Stimulated activated CD4-positive, alpha-beta T cell treated with anti-CD3 and anti-CD28 coated beads, Interleukin-1b, Interleukin-23, amount 100 ng/mL, for 4 hours (primary cell): Measurements from ENCODE around the gene ALK.

Experiments used
- DNase-seq, 2 donors: peaks; one replicate each; pipeline ENCODE4 v3.0.0-alpha.2; 2020; ENCODE audit warnings: low read depth in 2 of 2

Gene ALK

DNA sequence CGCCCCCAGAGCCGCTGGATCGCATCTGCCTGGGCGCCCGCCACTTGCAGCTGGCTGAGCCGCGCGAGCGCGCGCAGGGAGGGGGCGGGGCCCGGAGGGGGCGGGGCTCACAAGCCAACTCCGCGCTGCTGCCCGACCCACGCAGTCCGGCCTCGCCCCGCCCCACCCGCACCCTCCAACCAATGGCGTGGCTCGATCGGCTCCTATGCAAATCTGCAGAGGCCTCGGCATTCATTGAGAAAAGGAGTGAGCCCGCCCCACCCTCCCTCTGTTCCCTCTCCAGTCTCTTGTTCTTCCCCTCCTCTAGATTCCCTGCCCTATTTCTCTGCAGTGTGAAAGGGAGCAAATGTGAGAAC lies at the start of gene ALK:
TSS of gene ALK (minus strand) at position 27 of the 356 bp plus-strand sequence. CDS start 927 bp downstream, outside the sequence.
- DNase-seq = peak; percentile 11 to 47

DNA sequence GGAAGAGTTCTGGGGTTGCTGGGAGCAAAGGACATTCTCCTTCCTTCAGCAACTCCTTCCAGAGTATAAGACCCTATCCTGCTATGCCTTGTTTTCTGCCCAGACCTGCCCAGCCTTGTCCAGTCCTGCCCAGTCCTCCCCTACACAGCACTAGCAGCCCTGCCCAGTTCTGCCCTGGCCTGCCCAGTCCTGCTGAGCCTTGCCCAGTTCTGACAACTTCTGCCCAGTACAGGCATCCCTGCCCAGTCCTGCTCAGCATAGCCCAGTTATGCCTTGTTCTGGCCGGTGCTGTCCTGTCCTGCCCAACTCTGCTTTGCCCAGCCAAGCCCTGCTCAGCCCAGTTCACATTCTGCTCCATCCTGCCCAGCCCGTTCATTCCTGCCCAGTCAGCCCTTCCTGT lies 44.9 kb upstream of the ALK start:
- DNase-seq = no peak

DNA sequence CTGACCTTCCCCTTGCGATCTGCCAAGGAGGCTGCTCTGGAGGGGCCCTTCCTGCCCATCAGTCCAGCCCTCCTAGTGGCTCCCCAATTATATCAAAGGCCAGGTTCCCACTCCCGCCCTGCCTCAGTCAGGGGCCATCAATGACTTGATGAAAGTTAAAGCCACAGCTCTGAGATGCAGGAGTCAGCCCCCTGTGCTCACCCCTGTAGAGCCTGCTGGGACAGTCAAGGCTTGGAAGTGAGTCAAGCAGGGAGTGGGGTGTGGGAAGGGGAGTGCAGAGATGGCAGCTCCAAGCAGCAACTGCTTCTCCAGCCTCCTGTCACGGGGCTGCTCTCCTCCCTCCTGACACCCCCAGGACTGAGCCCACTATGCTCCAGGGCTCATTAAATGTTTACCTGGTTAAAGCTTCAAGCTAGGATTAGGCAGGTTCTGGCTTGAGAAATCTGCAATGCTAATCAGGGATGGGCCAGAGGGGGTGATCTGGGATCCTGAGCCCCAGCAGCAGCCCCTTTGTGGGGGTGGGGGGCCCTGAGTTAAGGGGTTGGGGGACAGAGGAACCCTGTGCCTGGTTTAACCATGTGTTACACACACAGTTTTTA lies 42.7 kb upstream of the ALK start:
- DNase-seq = no peak

DNA sequence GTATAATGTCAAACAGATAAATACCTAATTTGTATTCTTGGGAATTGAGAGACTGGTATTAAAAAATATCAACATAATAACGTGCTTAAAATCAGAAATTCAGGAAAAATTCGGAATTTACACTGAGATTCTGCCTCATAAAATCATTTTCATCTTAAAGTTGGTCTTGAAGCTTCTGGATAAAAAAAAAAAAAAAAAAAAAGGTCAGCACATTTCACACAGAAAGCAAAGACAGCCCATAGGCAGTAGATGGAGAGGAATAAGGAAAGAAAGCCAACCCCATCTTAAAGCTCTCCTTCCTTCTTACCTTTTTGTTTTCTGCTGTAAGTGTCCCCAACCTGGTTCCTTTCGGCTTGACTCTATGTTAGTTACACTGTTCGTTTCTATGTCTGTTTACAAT lies 41.5 kb upstream of the ALK start:
- DNase-seq = no peak

DNA sequence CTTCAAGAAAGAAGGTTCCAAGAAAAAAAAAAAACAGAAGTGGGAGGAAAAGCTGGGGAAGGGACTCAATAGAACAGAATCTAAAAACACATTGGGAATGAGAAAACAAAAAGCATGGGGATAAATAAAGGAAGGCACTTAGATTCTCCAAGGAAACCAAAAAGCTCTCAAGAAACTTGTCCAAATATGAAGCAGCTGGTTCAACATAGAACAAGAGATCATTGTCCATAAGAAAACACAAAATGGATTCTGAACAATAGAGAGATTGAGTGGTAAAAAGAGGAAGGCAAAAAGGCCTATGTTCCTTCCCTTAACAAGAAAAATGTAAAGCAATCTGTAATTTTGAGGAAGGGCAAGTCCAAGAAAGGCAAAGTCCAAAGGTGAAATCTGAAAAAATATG lies 32.9 kb upstream of the ALK start:
- no peak for DNase-seq

DNA sequence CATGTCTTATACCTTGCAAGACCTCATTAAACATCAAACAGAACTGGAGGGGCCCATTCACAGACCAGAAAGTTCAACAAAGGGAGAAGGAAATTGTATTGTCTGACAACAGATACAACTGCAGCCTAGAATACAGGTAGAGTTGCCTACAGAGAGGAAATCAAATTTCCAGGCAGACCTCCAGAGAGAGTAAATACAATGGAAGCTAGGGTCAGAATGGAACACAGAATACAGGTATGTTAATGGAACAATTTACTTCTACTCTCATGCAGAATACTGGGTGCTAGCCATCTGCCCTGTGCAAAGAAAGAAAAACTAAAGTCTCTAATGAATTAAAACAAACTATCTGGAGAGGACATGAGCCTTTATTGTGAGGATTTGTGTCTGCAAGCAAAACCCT lies 31.6 kb upstream of the ALK start:
- no peak for DNase-seq

DNA sequence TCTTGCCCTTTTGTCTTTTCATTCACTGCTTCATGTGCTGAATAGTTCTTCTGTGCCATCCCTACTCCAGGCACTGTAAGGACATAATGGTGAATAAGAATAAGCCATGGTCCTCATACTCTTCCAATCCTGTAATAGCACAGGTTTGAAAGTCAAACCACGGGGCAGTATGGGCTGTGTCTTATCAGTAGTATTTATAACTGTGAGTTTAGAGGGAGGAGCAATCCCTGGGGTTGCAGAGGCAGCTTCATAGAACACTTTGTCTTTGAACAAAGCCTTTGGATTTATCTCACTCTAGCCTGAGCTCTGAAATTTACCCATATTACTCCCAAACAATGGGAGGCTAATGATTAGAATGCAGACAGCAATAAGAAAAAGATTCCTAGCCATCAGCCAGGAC lies 30.2 kb upstream of the ALK start:
- DNase-seq = no peak

DNA sequence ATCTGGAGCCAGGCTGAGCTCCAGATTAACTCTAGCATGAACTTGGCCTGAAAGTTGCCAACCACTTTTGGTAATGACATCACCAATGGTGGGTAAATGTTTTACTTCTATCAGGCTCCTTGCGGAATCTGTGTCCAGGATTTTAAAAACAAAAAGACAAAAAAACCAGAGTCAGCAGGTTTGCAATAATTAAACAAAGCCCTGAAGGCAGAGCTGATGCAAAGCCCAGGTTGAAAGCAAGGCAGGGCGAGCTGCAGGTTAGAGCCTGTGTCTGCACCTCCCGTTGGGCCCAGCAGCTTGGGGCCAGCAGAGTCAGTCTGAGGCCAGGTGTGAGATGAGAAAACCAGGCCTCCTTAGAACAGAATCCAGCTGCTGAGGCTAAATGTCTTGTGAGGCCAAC lies 29.1 kb upstream of the ALK start:
- DNase-seq = no peak

DNA sequence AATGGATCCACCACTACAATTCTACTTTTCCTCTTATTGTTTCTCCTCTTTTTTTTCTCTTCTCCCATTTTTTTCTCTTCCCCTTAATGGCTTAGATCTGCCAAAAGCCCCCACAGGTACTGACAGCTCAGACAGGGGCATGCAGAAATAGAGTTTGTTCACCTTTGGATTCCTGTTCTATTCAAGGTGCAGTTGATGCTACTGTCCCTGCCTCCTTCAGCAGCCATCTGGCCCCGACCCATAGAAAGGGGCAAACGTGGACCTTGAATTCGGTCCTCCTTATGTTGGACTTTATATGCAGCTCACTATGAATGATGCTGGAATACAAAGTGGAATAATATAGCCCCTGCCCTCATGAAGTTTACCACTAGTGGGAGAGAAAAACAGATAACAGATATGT lies 27.7 kb upstream of the ALK start:
- DNase-seq = no peak

DNA sequence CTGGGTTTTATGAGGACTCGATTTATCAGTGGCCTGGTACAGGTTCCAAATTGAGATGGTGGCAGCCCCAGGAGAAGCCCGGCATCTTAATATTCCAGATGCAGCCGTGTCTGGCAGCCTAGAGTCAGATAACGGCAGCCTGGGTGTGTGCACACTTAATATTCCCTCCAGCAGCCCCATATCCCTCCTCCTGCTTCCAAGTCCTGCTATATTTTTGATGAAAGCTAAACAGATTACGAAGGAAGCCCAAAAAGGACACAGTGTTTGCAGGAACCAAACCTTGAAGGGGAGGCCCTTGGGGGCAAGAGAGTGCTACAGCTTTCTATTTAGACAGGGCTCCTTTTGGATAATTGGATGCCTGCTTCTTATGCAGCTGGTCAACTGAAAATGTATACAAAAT lies 25.1 kb upstream of the ALK start:
- DNase-seq = no peak

DNA sequence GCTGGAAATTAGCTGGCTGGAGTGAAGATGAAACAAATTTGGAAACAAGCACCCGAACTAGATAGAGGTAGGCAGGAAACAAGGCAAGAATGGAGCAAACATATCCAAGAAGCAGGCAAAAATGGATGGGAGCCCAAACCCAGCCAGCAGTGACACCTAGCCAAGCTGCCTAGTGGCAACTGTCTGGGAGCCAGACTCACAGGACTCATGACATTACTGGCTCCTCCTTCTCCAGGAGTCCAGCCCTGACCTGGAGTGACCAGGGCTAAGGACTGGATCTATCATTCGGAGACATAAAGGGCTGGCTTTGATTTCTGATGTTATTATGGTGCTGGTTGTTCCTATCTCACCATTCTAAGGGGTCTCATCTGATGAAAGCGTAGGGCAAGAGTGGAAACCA lies 21.3 kb upstream of the ALK start:
- DNase-seq = no peak

DNA sequence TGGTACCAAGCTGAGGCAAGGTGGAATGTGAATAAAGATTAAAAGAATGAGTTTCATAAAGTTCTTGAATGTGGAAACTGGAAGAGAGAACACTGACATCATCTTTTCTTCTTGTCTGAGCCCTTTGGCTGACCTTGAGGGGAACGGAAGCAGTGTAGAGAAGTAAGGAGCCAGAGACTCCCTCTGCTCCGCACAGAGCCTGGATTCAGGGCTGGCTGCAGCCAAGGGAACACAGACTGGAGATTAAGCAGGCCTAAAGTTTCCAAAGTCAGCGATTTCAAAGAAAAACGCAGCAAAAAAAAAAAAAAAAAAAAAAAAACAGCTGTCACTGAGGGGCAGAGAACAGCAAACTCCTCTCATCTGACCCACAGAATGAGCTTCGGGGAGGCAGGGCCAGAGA lies 19.3 kb upstream of the ALK start:
- DNase-seq = no peak

DNA sequence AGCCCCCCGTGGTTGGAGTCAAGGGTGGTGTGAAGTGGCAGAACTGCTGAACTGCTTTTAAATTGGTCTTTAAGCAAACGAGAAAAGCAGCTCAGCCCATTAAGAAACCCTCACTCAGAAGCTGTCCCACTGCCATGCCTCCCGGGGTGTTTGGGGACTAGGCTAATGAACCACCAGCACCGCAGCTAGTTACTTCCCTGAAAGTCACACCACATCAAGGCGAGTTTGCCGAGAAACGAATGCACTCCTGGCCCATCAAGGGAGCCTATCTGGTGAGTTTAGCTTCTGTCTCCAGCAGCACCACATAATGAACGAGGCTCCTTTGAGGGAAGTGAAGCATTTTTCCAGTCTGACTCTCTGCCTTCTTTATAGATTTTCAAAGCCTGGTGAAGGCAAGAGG lies 14.6 kb upstream of the ALK start:
- DNase-seq = no peak

DNA sequence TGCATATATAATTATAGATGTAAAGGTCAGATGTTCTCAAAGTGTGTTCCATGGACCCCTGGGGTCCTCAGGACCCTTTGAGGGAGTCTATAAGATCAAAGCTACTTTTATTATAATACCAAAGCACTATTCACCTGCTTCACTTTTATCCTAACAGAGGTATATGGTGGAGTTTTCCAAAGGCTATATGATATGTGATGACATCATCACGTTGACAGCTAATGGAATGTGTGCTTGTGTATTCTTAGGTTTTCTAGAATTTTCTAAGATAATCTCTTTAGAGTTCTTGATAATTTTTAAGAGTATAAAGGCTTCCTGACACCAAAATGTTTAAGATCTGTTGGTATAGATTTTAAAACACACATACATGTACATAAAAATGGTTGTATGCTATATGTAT lies 10.4 kb upstream of the ALK start:
- no peak for DNase-seq

DNA sequence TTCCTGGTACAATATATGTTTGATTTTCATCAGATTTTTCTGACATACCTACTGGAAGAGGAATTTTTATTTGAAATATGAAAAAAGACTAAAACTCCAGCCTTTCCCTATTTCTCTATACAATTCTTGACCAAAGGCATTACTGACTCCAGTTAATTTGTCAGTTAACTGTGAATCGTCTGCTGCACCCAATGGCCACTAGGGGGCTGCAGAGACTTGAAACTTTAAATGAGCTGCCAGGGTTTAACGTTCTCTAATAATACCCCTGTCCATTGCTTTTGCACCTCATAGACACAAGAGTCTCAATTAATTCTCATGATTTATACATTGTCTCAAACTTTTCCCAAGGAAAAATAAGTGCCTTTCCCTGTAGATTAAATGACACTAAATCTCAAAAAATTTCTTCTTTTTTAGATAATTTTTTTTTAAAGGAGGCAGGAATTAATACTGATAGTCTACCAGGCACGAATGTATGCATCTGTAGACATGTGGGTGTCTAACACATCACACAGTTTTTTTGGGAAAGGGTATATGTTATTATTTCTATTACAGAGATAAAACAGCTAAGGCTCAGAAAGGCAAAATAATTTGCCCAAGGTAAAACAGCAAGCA lies 1.8 kb upstream of the ALK start:
- DNase-seq = peak in 1 of 2 donors; percentile 18

DNA sequence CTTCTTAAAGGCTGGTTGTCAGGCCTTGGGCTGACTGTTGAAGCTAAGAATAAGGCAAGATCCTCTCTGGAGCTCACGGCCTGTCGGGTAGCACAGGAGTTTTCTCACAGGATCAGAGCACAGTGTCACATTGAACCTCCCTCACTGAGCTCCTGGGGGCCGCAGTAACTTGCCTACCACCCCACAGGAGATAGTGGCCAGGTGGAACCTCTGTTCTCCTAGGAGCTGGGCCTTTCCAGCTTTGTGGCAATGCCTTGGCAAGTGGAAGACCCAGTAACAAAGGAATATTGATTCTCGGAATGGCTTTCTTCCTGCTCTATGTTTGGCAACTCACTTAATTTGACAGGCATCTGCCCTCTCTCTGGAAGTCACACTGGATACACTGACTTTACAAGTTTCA lies 1.2 kb upstream of the ALK start:
- no peak for DNase-seq

DNA sequence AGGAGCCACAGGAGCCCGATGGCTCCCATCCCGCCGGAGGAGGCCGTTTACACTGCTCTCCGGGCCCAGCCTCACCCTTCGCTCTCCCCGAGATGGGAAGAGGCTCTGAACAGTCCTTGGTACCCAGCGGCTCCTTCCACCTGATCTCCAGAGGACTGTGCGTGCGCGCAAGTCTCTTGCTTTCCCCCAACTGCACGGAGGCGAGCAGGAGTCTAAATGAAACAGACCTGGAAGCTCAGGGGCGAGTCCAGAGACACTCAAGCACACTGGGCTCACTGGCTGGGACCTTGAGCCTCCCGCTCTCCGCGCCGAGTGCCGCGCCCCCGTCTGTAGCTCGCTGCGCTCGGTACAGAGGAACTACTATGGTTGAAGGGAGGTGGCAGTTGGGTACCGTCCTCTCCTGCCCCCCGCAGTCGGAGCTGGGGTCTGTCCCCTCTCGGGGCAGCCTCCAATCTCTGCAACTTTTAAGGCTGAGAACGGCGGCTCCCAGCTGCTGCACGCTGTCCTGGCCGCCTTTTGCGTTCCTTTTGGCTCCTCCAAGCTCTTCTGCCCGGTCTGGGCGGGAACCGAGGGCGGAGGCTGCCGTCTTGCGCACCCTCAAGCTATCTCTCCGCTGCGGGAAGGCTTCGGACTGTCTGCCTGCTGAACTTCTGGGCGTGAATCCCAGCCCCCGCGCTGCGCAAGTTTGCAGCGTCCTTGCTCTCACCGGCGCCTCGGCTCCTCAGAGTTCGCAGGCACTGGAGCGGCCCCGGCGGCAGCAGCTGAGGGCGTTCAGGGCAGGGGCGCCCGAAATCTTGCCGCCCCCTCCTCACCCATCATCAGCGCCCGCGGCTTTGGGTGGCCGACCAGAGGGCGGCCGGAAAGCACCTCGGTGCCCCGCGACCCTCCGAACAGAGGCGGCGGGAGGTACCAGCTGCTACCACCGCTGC lies 491 bp downstream of the ALK start:
- no peak for DNase-seq

DNA sequence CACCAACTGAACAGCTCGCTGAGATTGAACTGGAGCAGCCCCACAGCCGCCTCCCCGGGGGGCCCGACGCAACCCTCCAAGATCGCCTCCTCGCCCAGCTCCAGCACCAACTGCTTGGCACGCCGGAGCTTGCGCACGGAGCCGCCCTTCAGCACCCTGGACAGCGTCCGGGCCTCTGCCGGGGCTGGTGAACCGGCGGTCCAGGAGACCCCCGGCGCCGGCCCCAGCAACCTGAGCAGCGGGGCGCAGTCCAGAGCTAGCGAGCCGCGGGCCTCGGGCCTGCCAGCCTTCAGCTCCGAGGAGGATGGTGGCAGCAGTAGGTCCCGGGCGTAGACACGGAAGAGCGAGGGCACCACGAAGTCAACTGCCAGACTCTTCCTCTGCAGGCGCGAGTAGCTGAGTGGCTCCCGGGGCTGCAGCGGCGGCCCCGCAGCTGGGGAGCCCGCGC lies 1.2 kb downstream of the ALK start:
- DNase-seq = peak in 1 of 2 donors; percentile 45

DNA sequence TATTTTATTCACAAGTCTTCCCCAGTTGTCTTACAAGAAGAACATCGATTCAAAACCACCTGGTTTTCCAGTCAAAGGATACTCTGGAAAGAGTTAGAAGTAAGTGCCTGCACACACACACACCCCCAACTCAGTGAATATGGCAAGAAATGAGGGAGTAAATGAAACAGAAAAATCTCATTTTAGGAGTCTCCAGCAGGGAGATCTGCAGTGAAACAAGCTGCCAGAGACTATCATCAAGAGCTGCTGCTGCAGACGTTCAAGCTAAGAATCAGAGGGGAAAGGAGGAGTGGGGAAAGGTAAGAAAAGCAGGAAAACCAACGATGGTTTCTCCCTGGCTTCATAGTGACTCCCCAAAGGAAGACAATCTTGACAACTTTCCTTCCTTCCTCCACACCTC lies 2.4 kb downstream of the ALK start:
- no peak for DNase-seq

DNA sequence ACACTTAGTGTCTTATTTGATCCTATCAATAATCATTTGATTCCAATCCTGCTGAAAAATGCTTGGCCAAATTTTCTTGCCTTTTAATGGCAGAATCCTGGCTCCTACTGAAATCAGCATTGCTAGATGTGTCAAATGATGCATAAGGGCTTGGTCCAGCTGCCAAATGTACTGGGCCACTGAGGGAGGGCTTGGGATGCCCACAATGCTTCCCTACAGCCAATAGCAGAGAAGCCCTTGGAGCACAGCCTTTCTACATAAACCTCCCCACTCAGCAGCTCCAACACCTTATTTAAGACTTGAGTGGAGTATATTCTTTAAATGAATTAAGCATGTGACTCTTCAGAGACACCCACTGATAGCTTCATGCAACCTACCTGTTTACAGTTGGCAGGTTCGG lies 3.6 kb downstream of the ALK start:
- DNase-seq = no peak

DNA sequence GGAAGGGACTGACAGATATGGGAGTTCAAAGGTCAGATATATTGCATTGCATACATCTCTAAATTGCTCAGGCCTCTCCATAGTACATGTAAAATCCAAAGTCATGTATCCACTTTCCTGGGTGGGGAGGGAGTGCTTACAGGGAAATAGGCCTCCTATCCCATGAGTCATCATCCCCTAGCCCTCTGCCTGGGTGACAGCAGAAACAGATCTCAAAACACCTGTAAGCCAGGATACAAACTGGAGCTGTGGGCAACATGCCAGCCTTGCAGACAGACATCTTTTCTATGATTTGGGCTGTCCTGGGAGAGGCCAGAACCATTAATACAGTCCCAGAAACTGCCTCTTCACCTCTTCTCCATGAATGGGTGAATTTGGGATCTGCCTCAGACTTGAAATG lies 4.8 kb downstream of the ALK start:
- DNase-seq = no peak

DNA sequence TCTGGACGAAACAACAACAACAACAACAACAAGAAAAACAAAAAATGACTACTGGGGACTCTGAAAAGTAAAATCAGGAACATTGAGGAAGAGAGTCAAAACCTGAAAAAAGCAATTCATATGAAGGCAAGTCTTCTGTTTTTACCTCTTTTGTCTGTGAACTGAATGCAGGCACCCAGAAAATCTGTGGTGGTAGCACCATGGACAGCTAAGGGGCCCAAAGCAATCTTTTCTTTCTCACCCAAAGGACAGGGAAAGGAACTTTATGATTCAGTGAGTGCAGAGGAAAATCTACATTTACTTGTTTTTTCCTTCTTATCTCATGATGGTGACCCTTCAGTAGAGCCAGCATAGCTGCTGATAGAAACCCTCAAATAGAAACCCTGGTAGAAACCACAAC lies 10.4 kb downstream of the ALK start:
- no peak for DNase-seq

DNA sequence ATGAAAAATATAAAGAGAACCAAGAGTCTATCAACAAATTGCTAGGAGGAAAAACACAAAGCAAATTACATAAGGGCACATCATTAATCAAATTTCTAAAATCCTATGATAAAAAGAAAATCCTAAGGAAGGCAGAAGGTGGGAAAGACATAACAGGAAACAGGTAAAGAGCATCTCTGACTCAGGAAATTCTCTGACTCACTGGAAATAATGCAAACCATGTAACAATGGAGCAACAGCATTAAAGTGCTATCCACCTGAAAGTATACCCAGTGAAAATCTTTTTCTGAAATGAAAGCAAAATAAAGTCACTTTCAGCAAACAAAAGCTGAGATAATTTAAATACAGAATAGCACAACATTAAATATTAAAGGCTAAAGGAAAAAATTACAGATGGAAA lies 10.9 kb downstream of the ALK start:
- DNase-seq = no peak
